CD1c-positive myeloid dendritic cell (primary cell): ENCODE data around the gene RNF5.
"Not testable (repeated sequence)": the region's sequence is repeated elsewhere in the genome, so short reads cannot be mapped to it uniquely, and the experiment has no call there.

Experiments used
- DNase-seq: peaks from one replicate; pipeline ENCODE4 v3.0.0-alpha.2; 2016; ENCODE audit errors: extremely low spot score

Gene RNF5

DNA sequence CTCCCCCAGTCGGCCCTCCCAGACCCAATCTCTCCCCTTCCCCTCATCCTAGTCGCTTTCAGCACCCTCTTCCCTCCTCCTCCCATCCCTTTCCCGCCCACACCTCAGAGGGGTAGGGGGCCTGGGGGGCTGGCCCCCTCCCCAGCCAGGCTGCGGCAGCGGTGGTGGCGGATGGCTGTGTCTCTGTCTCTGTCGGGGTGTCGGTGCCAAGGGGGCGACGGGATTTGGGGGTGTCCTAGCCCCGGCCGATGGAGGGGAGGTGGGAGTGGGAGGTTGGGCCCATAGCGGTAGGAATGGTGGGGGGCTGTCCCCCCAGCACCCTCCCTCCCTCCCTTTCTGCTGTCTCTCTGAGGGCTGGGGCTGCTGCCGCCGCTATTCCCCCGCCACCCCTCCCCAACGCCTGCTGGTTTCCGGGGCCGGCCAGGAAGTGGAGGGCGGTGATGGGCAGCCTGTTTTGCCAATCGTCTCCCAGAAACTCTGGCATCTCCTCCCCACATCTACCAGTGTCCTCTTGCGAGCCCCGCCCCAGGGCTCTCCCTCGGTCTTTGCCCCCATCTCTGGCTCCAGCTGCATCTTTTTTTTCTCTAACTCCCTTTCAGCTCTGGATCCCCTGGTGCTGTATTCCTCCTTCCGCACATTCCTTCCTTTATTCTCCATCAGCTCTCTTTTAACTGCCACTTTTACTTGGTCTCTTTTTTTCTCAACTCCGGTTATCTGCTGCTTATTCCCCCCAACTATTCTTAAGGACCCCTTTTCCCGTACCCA, 2.3 kb upstream of the RNF5 start, which contains the start of gene AGPAT1:
Gene AGPAT1, minus strand, starts transcription at position 374 of the 765 bp plus-strand sequence. CDS start 4,588 bp downstream, outside the sequence.
- peak; percentile 95 for DNase-seq

DNA sequence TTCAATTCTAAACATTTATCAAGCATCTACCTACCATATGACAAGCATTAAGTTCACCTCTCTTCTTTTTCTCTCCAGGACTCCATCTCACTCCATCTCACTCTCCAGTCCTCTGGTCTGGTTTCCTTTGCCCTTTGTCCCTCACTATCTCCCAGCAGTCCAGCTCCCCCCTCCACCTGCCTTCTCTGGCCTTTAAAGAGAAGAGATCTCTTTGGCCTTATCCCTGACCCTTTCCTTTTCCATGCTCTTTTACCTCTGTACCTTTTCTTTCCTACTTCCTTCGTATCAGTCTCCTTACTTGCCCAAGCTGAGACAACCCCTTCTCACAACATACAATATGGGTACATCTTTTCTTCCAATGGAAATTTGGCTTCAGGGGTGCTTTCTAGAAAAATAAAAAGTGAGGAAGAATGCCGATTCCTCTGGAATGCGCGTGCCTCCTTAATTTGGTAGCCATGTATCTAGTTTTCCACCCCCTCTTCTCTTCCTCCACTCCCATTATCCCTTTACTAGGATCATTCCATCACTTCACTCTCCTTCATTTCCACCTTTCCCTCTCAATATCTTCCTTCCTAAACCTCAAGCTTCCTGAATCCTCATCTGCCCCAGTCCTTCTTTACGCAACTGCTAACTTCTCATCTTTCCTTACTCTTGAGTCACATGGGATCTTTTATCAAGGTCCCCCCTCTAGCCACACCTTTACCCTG, 1.6 kb upstream of the RNF5 start:
- DNase-seq: no peak

DNA sequence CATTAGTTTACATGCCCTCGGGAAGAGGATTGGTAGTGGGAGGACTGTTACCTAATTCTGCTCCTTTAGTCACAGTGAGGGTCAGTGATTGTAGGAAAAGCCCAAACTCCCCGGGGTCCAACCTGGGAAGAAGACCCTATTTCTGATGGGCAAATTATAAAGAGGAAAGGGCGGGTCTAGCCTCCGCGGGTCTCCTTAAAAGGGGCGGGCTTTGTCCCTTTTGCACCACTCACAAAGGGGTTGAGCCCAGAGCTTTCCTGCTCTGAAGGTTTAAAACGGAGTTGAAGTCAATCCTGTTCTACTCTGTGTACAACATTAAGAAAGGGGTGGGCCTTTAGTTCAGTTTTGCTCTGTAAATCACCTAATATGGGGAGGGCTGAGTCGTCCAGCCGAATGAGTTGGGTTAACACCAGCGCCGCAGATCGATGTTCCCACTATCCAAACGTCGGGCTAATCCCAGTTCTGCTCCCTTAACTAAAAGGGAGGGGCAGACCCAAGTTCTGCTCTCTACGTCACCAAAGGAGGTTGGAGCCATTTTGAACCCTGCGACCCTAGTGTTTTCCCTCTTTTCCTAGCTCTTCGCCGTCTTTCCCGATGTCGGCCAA, 920 bp upstream of the RNF5 start:
- no peak for DNase-seq

DNA sequence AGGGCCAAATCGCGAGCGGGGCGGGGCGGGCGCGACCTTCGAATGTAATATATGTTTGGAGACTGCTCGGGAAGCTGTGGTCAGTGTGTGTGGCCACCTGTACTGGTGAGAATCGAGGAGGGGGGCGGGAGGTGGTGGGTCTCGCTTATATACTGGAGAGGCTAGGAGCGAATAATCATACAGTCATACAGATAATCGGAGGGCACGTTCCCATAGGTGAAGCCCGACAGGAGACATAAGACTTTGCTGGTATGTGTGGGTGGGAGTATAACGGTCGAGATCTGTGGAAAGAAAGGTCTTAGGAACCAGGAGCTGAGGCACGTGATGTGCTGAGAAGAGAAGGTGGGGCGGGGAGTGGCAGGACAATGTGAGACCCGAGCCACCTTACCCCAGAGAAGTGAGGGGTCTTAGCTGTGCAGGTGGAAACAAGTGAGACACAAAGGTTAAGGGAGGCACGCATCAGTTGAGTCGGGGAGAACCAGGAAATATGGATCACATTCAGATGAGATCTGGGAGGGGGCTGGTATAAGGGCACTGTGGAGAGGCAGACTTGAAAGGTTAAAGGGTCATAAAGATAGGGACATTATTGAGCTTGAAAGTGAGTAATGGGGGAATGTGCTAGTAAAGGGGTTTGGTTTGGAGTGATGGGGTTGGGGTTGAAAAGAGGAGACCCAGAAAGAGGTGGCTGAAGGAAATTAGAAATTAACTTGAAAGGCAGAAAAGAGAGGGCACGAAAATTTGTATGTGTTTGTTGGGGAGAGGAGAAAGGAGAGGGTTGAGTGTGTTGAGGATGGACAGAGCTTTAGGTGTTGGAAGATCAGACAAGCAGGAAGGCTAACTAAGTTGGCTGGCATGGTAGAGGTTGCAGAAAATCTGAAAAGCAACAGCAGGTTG, 589 bp downstream of the RNF5 start:
- no peak for DNase-seq

DNA sequence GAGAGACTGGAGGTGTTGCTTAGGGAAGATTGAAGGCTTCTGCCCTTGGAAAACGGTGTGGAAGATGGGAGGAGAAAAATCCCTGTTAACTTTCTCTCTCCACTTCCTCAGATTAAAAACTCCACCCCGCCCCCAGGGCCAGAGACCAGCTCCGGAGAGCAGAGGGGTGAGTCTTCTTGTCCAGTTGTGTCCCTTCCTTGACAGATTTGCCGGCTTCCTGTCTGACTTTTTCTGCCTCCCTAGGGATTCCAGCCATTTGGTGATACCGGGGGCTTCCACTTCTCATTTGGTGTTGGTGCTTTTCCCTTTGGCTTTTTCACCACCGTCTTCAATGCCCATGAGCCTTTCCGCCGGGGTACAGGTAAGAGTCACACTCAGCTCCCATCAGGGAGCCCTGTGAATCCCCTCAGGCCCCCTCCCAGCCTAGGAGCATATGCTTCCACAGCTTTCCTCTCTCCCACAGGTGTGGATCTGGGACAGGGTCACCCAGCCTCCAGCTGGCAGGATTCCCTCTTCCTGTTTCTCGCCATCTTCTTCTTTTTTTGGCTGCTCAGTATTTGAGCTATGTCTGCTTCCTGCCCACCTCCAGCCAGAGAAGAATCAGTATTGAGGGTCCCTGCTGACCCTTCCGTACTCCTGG, 1.7 kb downstream of the RNF5 start:
- no peak for DNase-seq

DNA sequence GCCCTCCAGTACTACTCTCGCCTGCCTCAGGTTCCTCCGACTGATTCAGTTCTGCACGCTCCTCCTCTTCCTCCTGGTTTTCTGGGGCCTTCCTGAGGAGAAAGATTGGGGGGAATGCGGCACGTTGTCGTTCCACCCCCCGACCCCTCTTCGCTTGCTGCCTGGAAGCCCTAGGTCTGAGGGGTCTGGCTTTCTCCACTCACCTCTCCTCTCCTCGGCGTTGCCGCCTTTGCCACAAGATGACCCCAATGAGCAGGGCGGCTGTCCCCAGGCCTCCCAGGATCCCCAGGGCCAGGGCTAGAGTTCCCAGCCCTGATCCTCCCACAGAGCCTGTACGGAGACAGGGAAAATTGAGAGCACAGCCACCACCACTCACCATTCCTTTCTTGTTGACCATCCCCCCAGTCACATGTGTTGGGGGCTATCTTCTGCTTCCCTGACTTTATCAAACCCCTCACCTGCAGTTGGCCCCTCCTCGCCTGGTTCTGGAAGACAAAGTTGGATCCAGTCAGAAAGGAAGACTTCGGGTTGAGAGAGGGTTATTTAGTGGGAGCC, 3.0 kb downstream of the RNF5 start:
- no peak for DNase-seq

DNA sequence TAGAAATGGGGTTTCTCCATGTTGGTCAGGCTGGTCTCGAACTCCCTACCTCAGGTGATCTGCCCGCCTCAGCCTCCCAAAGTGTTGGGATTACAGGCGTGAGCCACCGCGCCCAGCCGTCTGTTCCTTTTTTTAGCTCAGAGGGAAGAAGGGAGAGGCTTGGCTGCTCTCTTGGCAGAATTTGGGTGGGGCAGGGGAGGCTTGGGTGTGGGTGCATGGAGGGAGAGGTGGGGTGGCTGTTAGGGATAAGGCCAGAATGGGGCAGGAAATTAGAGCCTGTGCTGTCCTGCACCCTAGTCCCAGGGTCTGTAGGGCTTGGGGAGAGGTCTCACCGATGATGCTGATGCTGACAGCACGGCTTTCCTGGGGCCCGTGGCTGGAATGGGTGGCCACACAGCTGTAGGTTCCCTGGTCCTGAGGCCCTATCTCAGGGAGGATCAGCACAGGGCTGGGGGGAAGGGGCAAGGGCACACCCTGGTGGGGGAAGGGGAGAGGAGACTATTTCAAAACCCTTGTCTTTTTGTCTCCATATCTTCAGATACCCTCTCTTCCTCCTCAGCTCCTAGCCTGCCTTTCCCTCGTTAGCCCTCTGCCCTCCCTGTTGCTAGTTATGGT, 3.8 kb downstream of the RNF5 start:
- DNase-seq: no peak

DNA sequence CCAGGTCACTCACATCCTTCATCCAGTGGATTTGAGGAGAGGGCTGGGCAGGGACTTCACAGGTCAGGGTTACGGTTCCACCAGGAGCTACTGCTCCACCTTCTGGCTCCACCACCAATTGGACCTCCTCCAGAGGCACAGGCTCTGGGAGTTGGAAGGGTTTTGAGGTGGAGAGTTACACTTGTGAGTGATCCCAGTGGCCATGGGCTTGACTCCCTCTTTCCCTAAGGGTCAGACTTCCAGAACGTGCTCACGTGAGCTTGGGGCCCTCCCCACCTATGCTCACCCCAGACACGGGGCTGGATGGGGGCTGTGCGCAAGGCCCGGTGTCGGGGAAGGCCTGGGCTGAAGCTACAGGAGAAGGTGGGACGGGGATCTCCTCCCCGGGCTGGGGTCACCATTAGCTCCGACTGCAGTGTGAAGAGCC, 4.4 kb downstream of the RNF5 start:
- no peak for DNase-seq

DNA sequence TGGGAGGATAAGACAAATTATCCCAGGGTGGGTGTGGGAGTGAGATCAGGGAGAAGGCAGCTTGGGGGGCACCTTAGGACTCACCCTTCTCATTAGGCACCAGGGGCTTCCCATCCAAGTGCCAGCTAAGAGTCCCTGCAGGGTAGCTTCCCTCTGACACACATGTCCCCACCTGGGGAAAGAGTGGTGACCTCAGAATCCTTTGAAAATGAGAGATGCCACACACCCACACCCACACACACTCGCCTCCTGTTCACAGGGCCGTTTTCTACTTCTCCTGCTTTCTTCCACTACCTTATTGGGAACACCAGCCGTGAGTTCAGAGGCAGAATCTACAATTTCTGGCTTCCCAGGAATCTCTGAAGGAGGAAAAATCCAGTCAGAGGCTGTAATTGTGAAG, 4.8 kb downstream of the RNF5 start:
- no peak for DNase-seq

DNA sequence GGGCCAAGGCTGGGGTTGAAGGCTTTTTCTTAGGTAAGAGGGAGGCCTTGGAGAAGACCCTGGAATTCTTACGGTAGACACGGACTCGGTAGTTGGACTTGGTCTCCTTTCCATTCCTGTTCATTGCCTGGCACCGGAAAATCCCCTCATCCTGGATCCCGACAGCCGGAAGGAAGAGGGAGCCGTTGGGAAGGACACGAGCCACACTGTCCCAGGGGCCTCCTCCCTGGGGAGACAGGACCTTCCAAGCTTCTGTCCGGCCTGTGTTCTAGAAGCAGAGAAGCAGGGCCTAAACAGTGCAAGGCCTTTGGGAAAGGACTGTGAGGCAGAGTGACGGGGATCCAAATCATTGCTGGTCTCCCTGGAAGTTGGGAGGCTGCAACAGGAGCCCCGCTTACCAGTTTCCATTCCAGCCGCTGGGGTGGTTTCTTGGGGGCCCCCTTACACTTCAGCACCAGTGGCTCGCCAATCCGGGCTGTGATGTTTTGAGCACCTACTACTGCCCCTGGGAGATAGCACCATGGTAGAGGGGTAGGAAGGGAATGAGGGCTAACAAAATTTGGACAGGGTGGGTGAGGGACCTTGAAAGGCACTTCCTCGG, 5.4 kb downstream of the RNF5 start:
- DNase-seq: no peak

DNA sequence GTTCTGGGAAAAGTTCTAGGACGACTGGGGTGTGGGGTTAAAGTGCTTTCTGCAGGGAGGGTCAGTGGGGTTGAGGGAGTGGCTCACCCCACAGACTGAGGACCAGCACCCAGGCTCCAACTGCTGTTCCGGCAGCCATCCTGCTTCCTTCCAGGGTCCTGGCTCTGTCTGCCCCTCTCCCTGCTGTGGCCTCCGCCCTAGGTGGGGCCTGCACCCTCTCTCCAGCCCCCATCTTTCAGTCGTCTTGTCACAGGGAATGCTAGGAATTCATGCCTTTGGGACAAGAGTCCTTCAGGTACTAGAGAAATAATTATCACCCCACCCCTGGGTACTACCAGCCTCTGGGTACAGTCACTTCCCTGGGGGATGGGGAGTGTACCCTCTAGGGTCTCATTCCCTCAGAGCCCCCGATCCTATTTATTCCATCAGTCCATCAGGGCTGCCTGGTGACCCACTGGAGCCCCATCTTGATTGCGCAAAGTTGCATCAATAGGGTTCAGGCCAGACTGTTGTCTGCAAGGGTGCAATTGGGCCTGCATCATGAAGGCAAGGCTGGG, 6.0 kb downstream of the RNF5 start, which contains the start of gene AGER:
Gene AGER, minus strand, starts transcription at position 170 of the 557 bp plus-strand sequence. Its CDS starts 31 bp downstream, at position 139.
- DNase-seq: no peak

DNA sequence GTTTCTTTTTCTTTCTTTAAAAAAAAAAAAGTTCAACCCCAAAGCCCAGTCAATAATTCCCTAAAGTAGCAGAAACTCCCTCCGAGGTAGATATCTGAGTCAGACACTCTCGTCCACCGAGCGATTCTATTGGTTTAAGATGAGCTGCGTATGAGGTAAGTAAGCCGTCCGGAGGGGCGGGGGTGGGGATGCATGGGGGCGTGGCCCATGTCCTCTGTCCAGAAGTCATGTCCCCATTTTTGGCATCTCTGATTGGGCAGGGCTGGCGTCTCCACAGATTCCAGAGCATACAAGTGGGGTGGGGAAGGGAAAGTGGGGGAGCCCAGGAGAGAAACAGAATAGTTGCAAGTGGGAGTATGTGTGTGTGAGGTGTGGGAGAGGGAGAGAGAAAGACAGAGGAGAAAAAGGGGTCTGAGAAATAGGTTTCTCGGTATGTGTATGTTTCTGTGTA, 7.5 kb downstream of the RNF5 start:
- peak; percentile 69 for DNase-seq

DNA sequence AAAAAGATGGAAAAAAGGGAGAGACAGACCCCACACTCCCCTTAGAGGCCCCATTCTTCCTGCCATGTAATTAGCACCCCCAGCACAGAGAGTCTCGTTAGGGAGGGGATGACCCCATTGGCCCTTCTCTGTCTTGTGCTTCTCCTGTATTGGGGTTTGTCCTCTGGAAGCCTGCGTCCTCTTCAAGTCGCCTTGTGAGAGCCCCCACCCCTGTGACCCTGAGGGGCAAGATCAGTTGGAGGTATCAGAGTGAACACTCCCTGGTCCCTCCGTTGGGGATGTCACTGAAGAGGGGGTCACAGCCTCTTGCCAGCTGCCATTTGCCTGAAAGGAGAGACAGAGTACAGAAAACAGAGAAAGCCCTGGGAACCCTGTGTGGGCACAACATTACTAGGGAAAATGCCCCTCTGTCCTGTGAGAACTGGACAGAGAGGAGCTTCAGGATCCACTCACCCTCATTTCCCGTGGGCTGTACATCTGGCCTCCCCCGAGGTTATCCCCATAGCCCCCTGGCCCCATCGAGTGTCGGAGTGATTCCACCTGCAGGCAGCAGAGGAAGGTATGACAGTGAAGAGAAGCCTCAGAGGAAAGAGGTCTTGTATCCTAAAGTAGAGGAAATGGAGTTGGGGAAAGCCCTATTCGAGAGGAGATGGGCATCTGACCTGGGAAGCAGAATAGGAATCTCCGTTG, 8.1 kb downstream of the RNF5 start:
- not testable (repeated sequence) for DNase-seq

DNA sequence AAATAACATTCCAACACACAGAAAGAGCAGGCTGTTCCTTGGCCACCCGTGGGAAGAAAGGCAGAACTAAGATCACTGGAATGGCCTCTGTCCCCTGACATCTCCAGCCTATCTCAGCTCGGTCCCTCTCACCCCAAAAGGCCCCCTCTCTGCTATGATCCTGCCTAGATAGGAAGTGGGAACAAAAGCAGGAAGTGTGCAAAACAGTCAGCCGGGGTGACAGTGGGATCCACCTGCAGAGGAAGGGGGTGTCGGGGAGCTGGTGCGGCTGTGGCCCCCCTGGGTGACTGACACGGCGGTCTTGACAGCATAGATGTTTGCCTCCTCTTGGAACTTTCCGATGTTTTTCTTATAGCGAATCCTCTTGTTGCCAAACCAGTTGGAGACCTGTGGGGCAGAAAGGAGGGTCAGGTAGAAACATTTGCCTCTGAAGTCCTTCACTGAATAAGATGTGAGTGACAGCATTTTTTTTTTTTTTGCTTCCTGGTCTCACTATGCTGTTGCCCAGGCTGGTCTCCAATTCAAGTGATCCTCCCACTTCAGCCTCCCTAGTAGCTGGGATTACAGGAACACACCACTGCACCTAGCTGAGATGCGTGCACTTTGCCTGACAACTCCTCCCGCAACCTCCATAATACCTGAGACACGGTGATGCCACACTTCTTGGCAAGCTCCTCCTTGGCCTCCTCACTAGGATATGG, 9.0 kb downstream of the RNF5 start:
- DNase-seq: peak; percentile 48

DNA sequence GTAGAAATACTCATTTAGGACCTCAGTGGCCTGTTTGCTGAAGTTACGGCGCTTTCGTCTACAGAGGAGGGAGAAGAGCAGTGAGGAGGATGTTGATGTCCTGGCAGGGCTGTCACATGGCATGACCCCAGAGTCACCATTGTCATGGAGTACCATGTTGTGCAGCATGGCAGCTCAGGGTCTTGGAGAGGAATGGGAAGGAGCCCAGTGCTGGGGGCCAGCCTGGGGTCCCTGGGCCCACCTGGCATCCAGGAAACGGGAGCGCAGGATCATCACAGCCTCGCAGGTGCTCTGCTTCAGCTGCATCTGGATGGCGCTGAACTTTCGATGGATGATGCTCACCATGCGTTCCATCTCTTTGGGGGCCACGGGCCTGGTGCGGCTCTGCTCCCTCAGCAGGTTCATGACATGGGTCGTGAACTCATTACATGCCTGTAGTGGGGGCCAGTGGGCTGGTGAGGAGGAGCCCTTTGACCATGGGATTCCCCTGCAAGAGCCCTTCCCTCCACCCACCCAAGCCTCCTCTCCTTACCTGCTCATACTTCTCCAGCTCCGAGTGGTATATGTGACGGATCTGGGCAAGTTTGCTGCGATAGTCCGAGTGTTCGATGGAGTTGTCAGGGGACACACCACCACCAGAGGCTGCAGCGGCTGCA, 9.6 kb downstream of the RNF5 start:
- DNase-seq: not testable (repeated sequence)

DNA sequence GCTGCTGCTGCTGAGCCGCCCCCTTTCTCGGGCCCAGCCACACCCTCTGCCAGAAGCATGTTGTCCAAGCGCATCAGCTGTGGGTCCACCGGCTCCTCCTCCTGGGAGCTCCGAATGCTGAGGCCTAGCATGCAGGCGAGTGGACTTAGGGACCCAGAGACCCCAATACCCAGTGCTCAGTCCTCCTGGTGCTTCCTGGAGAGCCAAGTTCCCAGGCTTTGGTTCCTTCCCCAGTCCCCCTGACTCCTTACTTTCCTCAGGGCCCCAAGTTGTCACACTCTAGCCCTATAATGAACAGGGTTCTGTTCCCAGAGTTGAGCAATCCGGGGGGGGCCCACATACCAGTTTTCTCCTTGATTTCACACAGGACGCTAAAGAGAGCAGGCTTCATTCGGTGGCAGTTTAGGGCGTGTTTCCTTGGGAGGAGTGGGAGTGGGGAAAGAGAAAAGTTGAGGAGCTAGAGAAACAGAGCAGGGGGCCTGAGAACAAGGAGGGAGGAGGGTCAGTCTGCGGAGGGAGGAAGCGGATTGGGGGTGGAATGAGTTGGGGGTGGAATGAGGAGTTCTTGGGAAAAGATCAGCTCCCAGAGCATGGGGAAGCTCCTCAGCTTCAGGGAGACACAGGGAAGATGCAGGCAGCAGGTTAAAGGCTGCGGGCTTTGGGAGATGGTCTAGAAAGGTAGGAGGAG, 10.3 kb downstream of the RNF5 start:
- no peak for DNase-seq

DNA sequence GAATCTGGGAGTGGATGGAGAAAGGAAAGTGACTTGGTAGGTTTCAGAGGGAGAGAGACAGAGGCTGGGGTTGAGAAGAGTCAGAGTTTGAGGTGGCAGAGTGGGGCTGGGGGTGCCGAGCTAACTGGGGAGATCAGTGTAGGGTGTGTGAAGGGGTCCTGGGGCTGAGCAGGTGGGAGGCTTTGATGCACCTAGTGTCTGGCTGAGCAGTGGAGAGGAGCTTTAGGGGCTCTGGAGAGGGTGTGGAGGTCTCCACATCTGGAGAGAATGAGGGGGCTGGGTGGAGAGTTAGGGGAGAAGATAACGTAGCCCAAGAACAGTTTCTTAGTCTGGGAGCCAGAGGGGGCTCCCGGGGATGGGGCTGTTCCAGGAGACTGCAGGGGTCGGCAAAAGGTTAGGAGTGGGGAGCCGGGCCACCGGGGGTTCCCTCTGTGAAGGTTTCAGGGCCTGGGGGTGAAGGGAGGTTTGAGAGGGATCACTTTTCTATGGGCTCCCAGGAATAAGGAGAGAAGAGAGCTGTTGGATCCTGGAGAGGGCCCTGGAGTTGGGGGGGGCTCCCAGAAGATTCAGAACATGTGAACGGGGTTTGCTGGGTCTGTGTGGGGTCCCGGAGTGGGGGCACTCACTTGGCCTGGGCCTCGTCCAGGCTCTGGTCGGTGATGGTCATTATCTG, 11.0 kb downstream of the RNF5 start:
- DNase-seq: no peak
